Right ventricle myocardium inferior (tissue), 1 donor: Measurements from ENCODE around the gene HES7. TPM values are rescaled to one million over a fixed set of nuclear protein-coding genes. Genes with fewer than 3 reads are reported as not detected.

Source experiments
- ATAC-seq: fragments of 200-7000 bp; cut with Tn5 transposase; one replicate; pipeline ENCODE4 v1.9.1; 2020; ENCODE audit warnings: mild to moderate bottlenecking, moderate library complexity
- DNase-seq: peaks from one replicate; pipeline ENCODE4 v3.0.0; 2021; ENCODE audit errors: missing footprints
- intact Hi-C: fragments of 100-400 bp; cut with DNase I; formaldehyde crosslinking; loops from one replicate; pipeline ENCODE4 v1.11.0; 2022
- total RNA-seq: library from RNA; stranded (reverse); fragmentation: NEBNext Ultra II Directional; extraction: Animal tissue kit (Norgen Biotek cat#: 25700); gene quantifications from one replicate; pipeline ENCODE4 v1.2.1, GENCODE V29; 2021
- donor health status: DM: no; HTN: yes; CAD: no; lungs with severe emphysema.

The HES7 gene
- total RNA-seq, 1 donor from 2014 or later, result not detected

DNA sequence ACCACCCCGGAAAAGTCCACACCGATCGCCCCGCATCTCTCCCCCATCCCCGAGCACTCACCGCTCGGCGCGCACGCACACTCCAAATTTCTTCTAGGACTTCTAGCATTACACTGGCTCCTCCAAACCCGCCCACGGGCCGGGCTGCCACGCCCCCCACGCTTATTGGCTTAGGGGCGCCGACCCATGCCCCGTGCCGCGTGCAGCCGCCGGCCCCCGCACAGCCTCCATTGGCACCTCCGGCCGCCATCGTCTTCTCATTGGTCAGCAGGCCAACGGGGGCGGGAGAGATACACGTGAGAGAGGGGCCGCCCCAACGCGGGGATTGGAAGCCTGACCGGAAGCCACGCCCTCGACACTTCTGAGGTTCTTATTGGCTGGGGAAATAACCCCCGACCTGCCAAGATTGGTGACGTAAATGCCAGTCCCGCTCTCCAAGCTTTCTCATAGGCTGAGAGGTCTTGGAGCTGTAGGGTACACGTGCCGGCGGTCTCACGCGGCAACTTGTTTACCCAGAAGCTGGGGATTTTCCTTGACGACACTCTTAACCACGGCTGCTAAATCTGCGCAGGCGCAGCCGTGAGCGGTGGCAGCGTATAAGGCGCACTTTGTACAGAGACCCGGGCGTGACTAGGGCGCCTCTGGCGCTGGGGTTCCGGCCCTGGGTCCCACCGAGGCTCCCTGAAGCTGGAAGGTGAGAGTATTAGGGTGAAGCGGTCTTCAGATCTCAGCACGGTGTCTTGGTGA lies 32.5 kb upstream of the HES7 start:
- intact Hi-C loops, result loop anchor here (10.0 kb wide), 1 partner anchor 302 kb away; the partner anchor contains the start of genes CYB5D1, NAA38 and TMEM88
- DNase-seq (peak; percentile 100), ATAC-seq (peak; percentile 66)

DNA sequence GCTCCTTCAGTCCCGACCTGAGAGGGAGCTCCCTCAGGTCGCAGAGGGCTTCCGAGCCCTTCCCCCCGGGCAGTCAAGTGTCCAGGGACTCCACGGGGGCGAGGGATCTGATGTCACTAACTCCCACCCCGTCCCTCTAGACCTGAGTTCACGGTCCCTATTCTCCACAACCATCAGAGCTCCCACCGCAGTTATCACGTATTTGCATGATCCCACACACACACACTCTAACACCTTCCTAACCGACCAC lies 32.0 kb upstream of the HES7 start:
- ATAC-seq (no peak), DNase-seq (no peak)
- intact Hi-C loops, result loop anchor here (2.0 to 10.0 kb wide), 2 partner anchors 31 to 301 kb away; partner anchors contain the start of genes CYB5D1, NAA38 and TMEM88

DNA sequence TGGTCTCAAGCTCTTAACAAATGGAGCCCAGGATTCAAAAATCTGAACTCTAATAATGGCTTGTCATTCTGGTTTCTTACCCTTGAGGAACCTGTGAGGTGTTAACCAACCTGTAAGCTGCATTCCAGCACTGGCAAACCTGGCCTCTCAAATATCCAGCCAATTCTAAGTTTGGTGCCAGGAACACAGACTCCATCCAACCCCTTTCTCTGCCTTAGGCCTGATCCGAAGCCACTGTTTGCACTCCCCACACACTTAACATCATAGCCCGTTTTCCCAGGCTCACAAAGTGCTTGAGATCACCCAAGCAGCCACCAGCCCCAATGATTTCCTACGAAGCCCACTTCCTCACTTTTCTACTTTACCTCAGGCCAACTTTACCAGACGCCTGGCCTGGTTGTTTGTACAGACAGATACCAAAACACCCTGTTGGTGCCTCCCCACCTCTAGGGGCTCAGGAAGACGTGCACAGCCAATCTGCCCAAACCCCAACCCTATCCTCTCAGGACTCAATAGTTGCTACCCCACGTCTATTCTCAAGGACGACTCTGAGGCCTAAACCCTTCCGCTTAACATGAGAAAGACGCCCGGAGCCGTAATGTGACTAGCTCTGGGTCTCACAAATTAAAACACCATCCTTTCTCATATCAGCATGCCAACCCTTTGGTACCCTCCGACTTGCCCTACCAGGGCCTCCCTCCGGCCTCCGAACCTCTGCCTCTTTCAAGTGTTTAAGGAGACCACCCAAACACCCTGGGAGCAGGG lies 31.5 kb upstream of the HES7 start:
- intact Hi-C loops, result loop anchor here (2.0 to 10.0 kb wide), 2 partner anchors 31 to 301 kb away; partner anchors contain the start of genes CYB5D1, NAA38 and TMEM88
- no peak for ATAC-seq

GRCh38 chr17:8154608-8155155 lies 30.8 kb upstream of the HES7 start:
- DNase-seq (no peak), ATAC-seq (no peak)
- intact Hi-C loops, result loop anchor here (2.0 to 10.0 kb wide), 3 partner anchors 32 to 672 kb away; partner anchors contain the start of genes CYB5D1, NAA38, POLR2A and SLC35G6

More for the DNA sequence above, 31.5 kb upstream of the HES7 start:
- DNase-seq, result no peak

GRCh38 chr17:8153957-8154607 lies 30.2 kb upstream of the HES7 start:
- intact Hi-C loops, result loop anchor here (2.0 to 10.0 kb wide), 3 partner anchors 33 to 672 kb away; partner anchors contain the start of genes CYB5D1, NAA38, POLR2A and SLC35G6

DNA sequence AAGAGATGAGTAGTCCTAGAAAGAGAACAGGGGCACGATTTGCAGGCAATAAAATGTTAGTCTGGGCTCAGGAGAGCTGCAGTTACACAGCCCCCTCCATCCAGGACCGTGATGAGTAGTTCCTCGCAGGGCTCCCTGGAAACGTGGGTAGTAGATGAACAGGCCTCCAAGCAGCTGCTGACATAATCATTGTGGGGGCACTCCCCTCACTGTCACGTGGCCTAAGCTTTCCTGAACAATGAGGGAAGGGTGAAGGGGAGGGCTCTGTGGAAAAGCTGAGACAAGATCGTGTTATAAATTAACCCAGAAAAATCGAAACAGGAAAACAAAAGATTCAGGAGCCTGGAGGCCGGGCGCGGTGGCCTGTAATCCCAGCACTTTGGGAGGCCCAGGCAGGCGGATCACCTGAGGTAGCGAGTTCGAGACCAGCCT lies 29.6 kb upstream of the HES7 start:
- intact Hi-C loops, result loop anchor here (5.0 to 10.0 kb wide), 2 partner anchors 299 to 671 kb away; partner anchors contain the start of genes CYB5D1, NAA38, POLR2A and SLC35G6
- ATAC-seq (peak; percentile 10), DNase-seq (no peak)

More at GRCh38 chr17:8153957-8154607, 30.2 kb upstream of the HES7 start:
- ATAC-seq (peak; percentile 55), DNase-seq (peak; percentile 99)

GRCh38 chr17:8153031-8153451 lies 29.1 kb upstream of the HES7 start:
- ATAC-seq, result no peak
- intact Hi-C loops, result loop anchor here (5.0 to 10.0 kb wide), 2 partner anchors 298 to 671 kb away; partner anchors contain the start of genes CYB5D1, NAA38, POLR2A and SLC35G6

GRCh38 chr17:8152112-8152775 lies 28.3 kb upstream of the HES7 start, which contains the start of gene PER1:
Gene PER1 (minus strand): TSS chr17:8152404. CDS start chr17:8150706, 1,698 bp downstream.
- peak; percentile 66 for ATAC-seq
- intact Hi-C loops, result loop anchor here (5.0 to 10.0 kb wide), 2 partner anchors 297 to 670 kb away; partner anchors contain the start of genes CYB5D1, NAA38, POLR2A and SLC35G6
- peak; percentile 99 for DNase-seq

More at GRCh38 chr17:8153031-8153451, 29.1 kb upstream of the HES7 start:
- no peak for DNase-seq

DNA sequence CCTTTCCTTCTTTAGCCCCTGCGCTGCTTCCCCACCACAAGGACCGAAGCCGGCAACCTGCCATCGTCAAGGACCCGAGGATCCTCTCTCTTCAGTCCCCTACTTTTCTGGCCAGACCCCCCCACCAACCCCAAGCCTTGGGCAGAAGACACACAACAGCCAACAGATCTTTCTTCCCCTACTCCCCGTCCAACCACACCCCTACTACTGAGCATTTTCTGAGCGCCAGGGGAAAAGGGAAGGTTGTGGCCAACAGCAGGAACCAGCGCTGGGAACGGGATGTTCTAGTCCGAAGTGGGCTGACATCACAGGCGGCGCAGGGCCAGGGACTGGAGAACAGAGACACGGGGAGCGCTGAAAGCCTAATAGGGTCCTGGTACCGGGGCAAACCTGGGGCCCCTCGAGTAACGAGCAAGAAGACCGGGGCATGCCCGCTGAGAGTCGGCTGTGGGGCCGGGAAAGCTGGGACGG lies 27.8 kb upstream of the HES7 start:
- peak; percentile 97 for DNase-seq
- intact Hi-C loops, result loop anchor here (5.0 to 10.0 kb wide), 2 partner anchors 297 to 669 kb away; partner anchors contain the start of genes CYB5D1, NAA38, POLR2A and SLC35G6
- peak; percentile 40 for ATAC-seq

DNA sequence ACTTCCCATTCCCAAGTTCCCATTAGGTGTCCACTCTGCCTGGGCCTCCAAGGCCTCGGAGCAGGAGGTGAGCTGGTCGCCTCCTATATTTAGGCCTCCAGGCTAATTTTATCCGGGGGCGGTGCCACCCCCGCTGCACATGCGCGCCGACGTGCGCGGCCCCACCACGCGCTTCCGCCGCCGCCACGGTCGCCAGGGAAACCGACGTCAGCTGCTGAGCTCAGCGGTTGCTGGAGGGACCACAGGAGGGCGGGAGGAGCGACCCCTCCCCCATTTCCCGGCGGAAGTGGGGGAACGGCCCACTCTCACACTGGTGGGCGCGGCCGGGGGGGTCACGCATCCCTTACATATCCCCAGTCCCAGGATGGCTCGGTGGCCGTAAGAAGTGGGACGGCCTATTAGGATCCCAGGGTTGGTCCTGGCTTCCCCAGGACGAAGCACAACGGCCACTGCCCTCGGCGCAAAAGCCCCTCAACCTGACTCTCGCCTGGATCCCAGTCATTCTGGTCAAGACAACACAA lies 27.3 kb upstream of the HES7 start:
- intact Hi-C loops, result loop anchor here (5.0 to 10.0 kb wide), 2 partner anchors 296 to 669 kb away; partner anchors contain the start of genes CYB5D1, NAA38, POLR2A and SLC35G6
- ATAC-seq, result peak; percentile 40
- DNase-seq, result peak; percentile 95

DNA sequence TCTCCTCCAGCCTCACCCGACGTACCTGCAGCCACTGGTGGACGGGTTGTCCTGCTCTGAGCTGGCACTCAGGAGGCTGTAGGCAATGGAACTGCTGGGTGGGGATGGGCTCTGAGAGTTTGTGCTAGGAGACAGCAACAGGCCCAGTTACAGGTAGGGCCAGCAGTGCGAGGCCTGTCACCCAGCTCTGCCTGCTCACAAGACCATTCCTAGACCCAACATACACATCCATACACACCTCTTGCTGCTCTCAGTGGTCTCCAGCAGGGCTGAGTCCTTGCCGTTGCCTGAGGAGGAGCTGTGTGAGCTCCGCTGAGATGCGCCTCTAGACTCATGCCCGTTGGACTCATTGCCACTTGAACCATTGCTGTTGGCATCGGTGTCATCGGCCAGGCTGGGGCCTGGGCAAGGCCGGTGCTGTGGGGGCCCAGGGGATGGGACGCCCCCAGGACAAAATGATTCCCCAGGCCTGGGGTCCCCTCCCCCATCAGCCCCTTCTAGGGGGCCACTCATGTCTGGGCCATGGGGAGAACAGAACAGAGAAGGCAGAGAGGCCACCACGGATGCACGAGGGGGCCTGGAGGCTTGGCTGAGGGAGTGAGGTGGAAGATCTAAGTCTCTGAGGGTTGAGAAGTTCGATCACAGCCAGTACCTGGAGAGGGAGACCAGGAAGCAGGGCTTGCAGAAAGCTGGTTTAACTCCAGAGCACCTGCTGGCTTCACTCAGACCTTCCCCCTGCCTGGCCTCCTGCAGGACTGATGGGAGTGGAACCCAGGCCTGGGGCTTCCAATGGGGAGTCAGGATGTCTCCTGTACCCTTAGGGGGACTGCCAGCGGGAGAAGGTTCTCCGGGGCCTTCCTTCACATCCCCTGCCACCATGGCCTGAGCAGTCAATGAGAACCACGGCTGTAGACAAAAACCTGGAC lies 26.6 kb upstream of the HES7 start:
- intact Hi-C loops, result loop anchor here (5.0 to 10.0 kb wide), 2 partner anchors 296 to 668 kb away; partner anchors contain the start of genes CYB5D1, NAA38, POLR2A and SLC35G6
- no peak for DNase-seq
- ATAC-seq, result no peak

GRCh38 chr17:8149419-8150193 lies 25.7 kb upstream of the HES7 start:
- intact Hi-C loops, result loop anchor here (1.0 to 10.0 kb wide), 3 partner anchors 9 to 667 kb away; partner anchors contain the start of genes CYB5D1, NAA38, POLR2A and SLC35G6
- ATAC-seq (no peak), DNase-seq (no peak)

- DNase-seq (no peak), ATAC-seq (no peak)
- intact Hi-C loops, result no loop called here
Measured at GRCh38 chr17:8148560-8148959, 24.7 kb upstream of the HES7 start.

GRCh38 chr17:8147805-8148404 lies 24.0 kb upstream of the HES7 start:
- ATAC-seq (no peak), DNase-seq (no peak)
- intact Hi-C loops, result no loop called here
